HepG2 (cell line): Measurements from ENCODE around the gene BCAN. TPM values are rescaled to one million over a fixed set of nuclear protein-coding genes. Genes with fewer than 3 reads are reported as not detected.

Experiments
- AGO2 ChIP-seq: fragments of 200-400 bp; formaldehyde crosslinking; optimal IDR thresholded peaks from 2 replicates; pipeline ENCODE3; 2017; ENCODE audit warnings: mild to moderate bottlenecking, low read depth, low read length, moderate library complexity
- EEA1 ChIP-seq: sonication (generic); formaldehyde crosslinking; IDR thresholded peaks from 2 replicates; pipeline ENCODE4 v1.5.1; 2020; ENCODE audit warnings: mild to moderate bottlenecking, missing genetic modification reagents, borderline replicate concordance
- ELK4 ChIP-seq: sonication (generic); formaldehyde crosslinking; IDR thresholded peaks from 2 replicates; pipeline ENCODE4 v1.9.0; 2021; ENCODE audit warnings: missing genetic modification reagents, borderline replicate concordance
- GABPA ChIP-seq, 2 experiments: IDR thresholded peaks; 2 replicates each; pipeline ENCODE4 v1.6.1; 2011 to 2016; ENCODE audit warnings: low read depth in 2 of 2, low read length in 1 of 2, missing biosample characterization in 1 of 2, missing genetic modification characterization in 1 of 2
- ISL2 ChIP-seq: sonication (generic); formaldehyde crosslinking; IDR thresholded peaks from 2 replicates; pipeline ENCODE4 v1.5.0; 2020; ENCODE audit warnings: missing genetic modification reagents
- KLF11 ChIP-seq: IDR thresholded peaks from 2 replicates; pipeline ENCODE4 v1.6.1; 2016; ENCODE audit warnings: missing compliant biosample characterization
- NFIB ChIP-seq: sonication (generic); formaldehyde crosslinking; IDR thresholded peaks from 2 replicates; pipeline ENCODE4 v1.9.0; 2021; ENCODE audit warnings: missing genetic modification reagents, mild to moderate bottlenecking, borderline replicate concordance
- PHF5A ChIP-seq: IDR thresholded peaks from one replicate; pipeline ENCODE4 v1.6.1; 2018; ENCODE audit warnings: low read depth, missing genetic modification reagents; ENCODE audit not compliant: unreplicated experiment
- PRPF4 ChIP-seq: fragments of 200-400 bp; formaldehyde crosslinking; IDR thresholded peaks from 2 replicates; pipeline ENCODE4 v1.6.1; 2016; ENCODE audit warnings: low read length, low read depth; ENCODE audit not compliant: poor library complexity, severe bottlenecking
- ZNF260 ChIP-seq: sonication (generic); formaldehyde crosslinking; IDR thresholded peaks from 2 replicates; pipeline ENCODE4 v1.4.0; 2020; ENCODE audit warnings: missing genetic modification reagents, low read depth, mild to moderate bottlenecking, borderline replicate concordance
- ZNF446 ChIP-seq: sonication (generic); formaldehyde crosslinking; IDR thresholded peaks from 2 replicates; pipeline ENCODE4 v1.5.0; 2020; ENCODE audit warnings: mild to moderate bottlenecking, missing genetic modification reagents
- ZNF552 ChIP-seq: sonication (generic); formaldehyde crosslinking; IDR thresholded peaks from 2 replicates; pipeline ENCODE4 v1.9.0; 2022; ENCODE audit warnings: missing genetic modification reagents, mild to moderate bottlenecking, borderline replicate concordance
- ZNF598 ChIP-seq: sonication (generic); formaldehyde crosslinking; IDR thresholded peaks from 2 replicates; pipeline ENCODE4 v1.5.1; 2020; ENCODE audit warnings: mild to moderate bottlenecking, missing genetic modification reagents, borderline replicate concordance
- ZNF749 ChIP-seq: sonication (generic); formaldehyde crosslinking; IDR thresholded peaks from 2 replicates; pipeline ENCODE4 v1.8.0; 2022; ENCODE audit warnings: mild to moderate bottlenecking, missing genetic modification reagents, moderate library complexity, borderline replicate concordance
- ZNF800 ChIP-seq: sonication (generic); formaldehyde crosslinking; IDR thresholded peaks from 2 replicates; pipeline ENCODE4 v1.4.0; 2020; ENCODE audit warnings: missing genetic modification reagents
- polyA plus RNA-seq, 8 experiments: library from polyadenylated mRNA; depleted of rRNA in 3 of 8; stranded (reverse) in 7 of 8; unstranded in 1 of 8; fragments of >200 nt; fragmentation: Illumina TruSeq in 4 of 8; extraction: Trizol in 4 of 8; gene quantifications; 2 replicates each; pipeline versions ENCODE4 v1.2.1 to v1.2.3, GENCODE V29; 2011 to 2016; ENCODE audit warnings: low read depth in 4 of 8, missing spikeins in 1 of 8, mixed read lengths in 1 of 8; ENCODE audit not compliant: insufficient read depth in 1 of 8
- total RNA-seq, 5 experiments: library from RNA; depleted of rRNA; stranded (reverse); fragments of >200 nt; fragmentation: Illumina TruSeq; extraction: Trizol; gene quantifications; 2 replicates each; pipeline ENCODE4 v1.2.3, GENCODE V29; 2016; ENCODE audit warnings: low read depth in 1 of 5
- TF ChIP-seq, protein P1 (sequence below): sonication (generic); formaldehyde crosslinking; IDR thresholded peaks from 2 replicates; pipeline ENCODE4 v1.4.0; 2020; ENCODE audit warnings: missing genetic modification reagents, borderline replicate concordance
- TF ChIP-seq, protein P2 (sequence below): sonication (generic); formaldehyde crosslinking; IDR thresholded peaks from 2 replicates; pipeline ENCODE4 v1.4.0; 2020; ENCODE audit warnings: missing genetic modification reagents

BCAN gene
- total and polyA plus RNA-seq, 2 of the 13 experiments (the other 11 are each of a cell fraction or from before 2014, with no cell fraction given) = not detected

GRCh38 chr1:156601122-156601830, 40.6 kb upstream of the BCAN start, which contains the start of gene GPATCH4 (continued):
- TF ChIP-seq PHF5A (no peak), AGO2 (no peak), KLF11 (0 out of 2 replicates have a peak, but pooled peaks have one; percentile 39), NFIB (CRISPR knock-in tag) (no peak), ZNF552 (no peak), ZNF800 (0 out of 2 replicates have a peak, but pooled peaks have one; percentile 62), ISL2 (CRISPR knock-in tag) (0 out of 2 replicates have a peak, but pooled peaks have one; percentile 34), GABPA (IDR thresholded peaks at IDR 0.05; ENCODE audit: low read depth, low read length) (peak; percentile 74), GABPA (CRISPR knock-in tag; IDR thresholded peaks at IDR 0.05; ENCODE audit: low read depth) (peak; percentile 97), ZNF446 (CRISPR knock-in tag) (no peak), ZNF598 (CRISPR knock-in tag) (peak; percentile 75; the same call in 1 of the 2 replicates), ZNF749 (CRISPR knock-in tag) (no peak), ELK4 (CRISPR knock-in tag) (no peak), PRPF4 (no peak), ZNF260 (CRISPR knock-in tag) (no peak), EEA1 (CRISPR knock-in tag) (no peak)
- TF ChIP-seq, protein P1, sequence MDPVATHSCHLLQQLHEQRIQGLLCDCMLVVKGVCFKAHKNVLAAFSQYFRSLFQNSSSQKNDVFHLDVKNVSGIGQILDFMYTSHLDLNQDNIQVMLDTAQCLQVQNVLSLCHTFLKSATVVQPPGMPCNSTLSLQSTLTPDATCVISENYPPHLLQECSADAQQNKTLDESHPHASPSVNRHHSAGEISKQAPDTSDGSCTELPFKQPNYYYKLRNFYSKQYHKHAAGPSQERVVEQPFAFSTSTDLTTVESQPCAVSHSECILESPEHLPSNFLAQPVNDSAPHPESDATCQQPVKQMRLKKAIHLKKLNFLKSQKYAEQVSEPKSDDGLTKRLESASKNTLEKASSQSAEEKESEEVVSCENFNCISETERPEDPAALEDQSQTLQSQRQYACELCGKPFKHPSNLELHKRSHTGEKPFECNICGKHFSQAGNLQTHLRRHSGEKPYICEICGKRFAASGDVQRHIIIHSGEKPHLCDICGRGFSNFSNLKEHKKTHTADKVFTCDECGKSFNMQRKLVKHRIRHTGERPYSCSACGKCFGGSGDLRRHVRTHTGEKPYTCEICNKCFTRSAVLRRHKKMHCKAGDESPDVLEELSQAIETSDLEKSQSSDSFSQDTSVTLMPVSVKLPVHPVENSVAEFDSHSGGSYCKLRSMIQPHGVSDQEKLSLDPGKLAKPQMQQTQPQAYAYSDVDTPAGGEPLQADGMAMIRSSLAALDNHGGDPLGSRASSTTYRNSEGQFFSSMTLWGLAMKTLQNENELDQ = 0 out of 2 replicates have a peak, but pooled peaks have one; percentile 10
- TF ChIP-seq, protein P2, sequence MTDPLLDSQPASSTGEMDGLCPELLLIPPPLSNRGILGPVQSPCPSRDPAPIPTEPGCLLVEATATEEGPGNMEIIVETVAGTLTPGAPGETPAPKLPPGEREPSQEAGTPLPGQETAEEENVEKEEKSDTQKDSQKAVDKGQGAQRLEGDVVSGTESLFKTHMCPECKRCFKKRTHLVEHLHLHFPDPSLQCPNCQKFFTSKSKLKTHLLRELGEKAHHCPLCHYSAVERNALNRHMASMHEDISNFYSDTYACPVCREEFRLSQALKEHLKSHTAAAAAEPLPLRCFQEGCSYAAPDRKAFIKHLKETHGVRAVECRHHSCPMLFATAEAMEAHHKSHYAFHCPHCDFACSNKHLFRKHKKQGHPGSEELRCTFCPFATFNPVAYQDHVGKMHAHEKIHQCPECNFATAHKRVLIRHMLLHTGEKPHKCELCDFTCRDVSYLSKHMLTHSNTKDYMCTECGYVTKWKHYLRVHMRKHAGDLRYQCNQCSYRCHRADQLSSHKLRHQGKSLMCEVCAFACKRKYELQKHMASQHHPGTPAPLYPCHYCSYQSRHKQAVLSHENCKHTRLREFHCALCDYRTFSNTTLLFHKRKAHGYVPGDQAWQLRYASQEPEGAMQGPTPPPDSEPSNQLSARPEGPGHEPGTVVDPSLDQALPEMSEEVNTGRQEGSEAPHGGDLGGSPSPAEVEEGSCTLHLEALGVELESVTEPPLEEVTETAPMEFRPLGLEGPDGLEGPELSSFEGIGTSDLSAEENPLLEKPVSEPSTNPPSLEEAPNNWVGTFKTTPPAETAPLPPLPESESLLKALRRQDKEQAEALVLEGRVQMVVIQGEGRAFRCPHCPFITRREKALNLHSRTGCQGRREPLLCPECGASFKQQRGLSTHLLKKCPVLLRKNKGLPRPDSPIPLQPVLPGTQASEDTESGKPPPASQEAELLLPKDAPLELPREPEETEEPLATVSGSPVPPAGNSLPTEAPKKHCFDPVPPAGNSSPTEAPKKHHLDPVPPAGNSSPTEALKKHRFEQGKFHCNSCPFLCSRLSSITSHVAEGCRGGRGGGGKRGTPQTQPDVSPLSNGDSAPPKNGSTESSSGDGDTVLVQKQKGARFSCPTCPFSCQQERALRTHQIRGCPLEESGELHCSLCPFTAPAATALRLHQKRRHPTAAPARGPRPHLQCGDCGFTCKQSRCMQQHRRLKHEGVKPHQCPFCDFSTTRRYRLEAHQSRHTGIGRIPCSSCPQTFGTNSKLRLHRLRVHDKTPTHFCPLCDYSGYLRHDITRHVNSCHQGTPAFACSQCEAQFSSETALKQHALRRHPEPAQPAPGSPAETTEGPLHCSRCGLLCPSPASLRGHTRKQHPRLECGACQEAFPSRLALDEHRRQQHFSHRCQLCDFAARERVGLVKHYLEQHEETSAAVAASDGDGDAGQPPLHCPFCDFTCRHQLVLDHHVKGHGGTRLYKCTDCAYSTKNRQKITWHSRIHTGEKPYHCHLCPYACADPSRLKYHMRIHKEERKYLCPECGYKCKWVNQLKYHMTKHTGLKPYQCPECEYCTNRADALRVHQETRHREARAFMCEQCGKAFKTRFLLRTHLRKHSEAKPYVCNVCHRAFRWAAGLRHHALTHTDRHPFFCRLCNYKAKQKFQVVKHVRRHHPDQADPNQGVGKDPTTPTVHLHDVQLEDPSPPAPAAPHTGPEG = no peak
